ENCODE results near the gene MRPS25. TPM values are rescaled to one million over a fixed set of nuclear protein-coding genes. Genes with fewer than 3 reads are reported as not detected.

The MRPS25 gene
- total RNA-seq, 4 donors from 2014 or later: 47.5 to 209 (median 117) TPM

DNA sequence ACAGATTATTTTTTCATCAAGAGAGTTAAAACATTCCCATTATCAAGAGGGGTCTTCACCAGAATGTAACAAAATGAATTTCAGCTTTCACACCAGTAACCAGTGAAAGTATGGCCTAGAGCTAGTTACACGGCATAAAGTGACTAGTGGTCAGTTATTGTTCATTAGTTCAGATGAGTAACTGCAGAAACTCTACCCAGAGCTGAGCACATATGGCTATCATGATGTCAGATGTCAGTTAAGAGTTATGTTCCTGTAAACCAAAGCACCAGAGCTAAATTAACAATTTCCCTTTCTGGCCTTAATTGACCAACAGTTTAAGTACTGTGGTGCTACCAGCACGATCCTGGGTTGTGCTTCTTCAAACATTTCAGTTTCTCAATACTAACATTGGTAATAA lies 6.6 kb upstream of the MRPS25 start:
- H3K27me3 ChIP-seq: no peaks in the 10 kb centered on the region
- H3K36me3 ChIP-seq: peaks cover 0 to 42% (median 21%) of the 10 kb centered on the region in 4 donors
- H3K4me1 ChIP-seq: no peaks in the 10 kb centered on the region
- no peak overlapping the region for H3K4me3 ChIP-seq
- WGBS, 2 donors (ENCODE audit: low coverage in 1 of 2): 66 to 83% methylated on average over 2 of the region's 2 CpGs
- no peak for DNase-seq
- TF ChIP-seq EP300 (IDR thresholded peaks at IDR 0.05; ENCODE audit: low read depth) (no peak), POLR2A (IDR thresholded peaks at IDR 0.05) (no peak), POLR2AphosphoS5 (IDR thresholded peaks at IDR 0.05) (no peak)
- TF ChIP-seq, protein P1, sequence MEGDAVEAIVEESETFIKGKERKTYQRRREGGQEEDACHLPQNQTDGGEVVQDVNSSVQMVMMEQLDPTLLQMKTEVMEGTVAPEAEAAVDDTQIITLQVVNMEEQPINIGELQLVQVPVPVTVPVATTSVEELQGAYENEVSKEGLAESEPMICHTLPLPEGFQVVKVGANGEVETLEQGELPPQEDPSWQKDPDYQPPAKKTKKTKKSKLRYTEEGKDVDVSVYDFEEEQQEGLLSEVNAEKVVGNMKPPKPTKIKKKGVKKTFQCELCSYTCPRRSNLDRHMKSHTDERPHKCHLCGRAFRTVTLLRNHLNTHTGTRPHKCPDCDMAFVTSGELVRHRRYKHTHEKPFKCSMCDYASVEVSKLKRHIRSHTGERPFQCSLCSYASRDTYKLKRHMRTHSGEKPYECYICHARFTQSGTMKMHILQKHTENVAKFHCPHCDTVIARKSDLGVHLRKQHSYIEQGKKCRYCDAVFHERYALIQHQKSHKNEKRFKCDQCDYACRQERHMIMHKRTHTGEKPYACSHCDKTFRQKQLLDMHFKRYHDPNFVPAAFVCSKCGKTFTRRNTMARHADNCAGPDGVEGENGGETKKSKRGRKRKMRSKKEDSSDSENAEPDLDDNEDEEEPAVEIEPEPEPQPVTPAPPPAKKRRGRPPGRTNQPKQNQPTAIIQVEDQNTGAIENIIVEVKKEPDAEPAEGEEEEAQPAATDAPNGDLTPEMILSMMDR (IDR thresholded peaks at IDR 0.05): no peak
- intact Hi-C loops (cut with DNase I; ENCODE audit: low total_unique reads): no loop called here
- no peaks in the 10 kb centered on the region for H3K9me3 ChIP-seq
- in situ Hi-C loops (cut with MboI; ENCODE audit: low pct_ligation_motif_present in 1 of 4, low pct_unique_long_range_greater_than_20kb in 1 of 4, low sequenced_read_pairs in 3 of 4): loop anchor here in 2 of 4 donors (25.0 kb wide), 1 partner anchor 409 kb away; the partner anchor contains the start of gene CCDC174 (in 2 of the 2)
- H3K27ac ChIP-seq: no peak overlapping the region

DNA sequence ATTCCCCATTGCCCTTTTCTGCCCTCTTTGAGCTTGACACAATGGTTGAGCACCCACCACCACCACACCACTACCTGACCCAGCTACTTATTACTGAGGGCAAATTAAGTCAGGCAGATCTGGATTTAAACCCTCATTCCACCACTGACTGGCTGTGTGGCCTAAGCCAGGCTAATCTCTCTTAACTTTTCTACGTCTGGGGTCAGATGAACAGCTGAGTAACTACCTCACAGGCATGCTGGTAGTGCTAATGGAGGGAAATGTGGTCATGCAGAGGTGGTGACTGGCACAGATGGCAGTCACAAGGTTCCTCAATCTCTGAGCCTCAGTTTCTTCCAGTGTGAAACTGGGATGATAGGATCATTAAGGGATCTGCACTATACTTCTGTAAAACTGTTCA lies 4.3 kb upstream of the MRPS25 start:
- no peak for DNase-seq

DNA sequence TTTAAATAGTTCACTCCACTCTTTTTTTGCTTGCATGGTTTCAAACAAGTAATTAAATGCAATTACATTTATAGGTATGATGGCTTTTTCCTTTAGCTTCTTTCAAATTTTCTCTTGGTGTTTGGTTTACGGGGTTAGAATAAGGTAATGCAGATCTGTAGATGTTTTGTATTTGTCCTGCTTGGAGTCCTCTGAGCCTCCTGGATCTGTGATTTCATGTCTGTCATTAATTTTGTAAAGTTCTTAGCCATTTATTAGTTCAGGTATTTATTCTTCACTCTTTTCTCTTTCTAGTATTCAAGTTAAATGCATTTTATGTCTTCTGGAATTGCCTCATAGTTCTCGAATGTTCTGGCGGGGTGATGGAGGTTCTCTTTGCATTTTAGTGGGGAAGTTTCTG lies 1.4 kb upstream of the MRPS25 start:
- no peak overlapping the region for H3K4me3 ChIP-seq
- intact Hi-C loops (cut with DNase I; ENCODE audit: low total_unique reads) (loop anchor here (10.0 kb wide), 1 partner anchor 122 kb away; the partner anchor contains the start of gene NR2C2), in situ Hi-C loops (cut with MboI; ENCODE audit: low pct_ligation_motif_present in 1 of 4, low pct_unique_long_range_greater_than_20kb in 1 of 4, low sequenced_read_pairs in 3 of 4) (loop anchor here in 2 of 4 donors (25.0 kb wide), 1 partner anchor 404 kb away; the partner anchor contains the start of gene CCDC174 (in 2 of the 2))
- H3K9me3 ChIP-seq: no peaks in the 10 kb centered on the region
- H3K27me3 ChIP-seq: no peaks in the 10 kb centered on the region
- H3K27ac ChIP-seq: no peak overlapping the region
- no peak for DNase-seq
- TF ChIP-seq POLR2AphosphoS5 (IDR thresholded peaks at IDR 0.05) (no peak), POLR2A (IDR thresholded peaks at IDR 0.05) (no peak), EP300 (IDR thresholded peaks at IDR 0.05; ENCODE audit: low read depth) (no peak)
- TF ChIP-seq, protein P1 (IDR thresholded peaks at IDR 0.05): no peak
- 91 to 99% methylated on average over 3 of the region's 3 CpGs for WGBS, 2 donors (ENCODE audit: low coverage in 1 of 2)
- peaks cover 12 to 17% (median 14%) of the 10 kb centered on the region in 4 donors for H3K4me1 ChIP-seq
- H3K36me3 ChIP-seq: peaks cover 0 to 5% (median 0%) of the 10 kb centered on the region in 4 donors

More for the DNA sequence above, 4.3 kb upstream of the MRPS25 start:
- Histone ChIP-seq H3K36me3 (peaks cover 0 to 22% (median 9%) of the 10 kb centered on the region in 4 donors), H3K4me3 (no peak overlapping the region), H3K9me3 (no peaks in the 10 kb centered on the region), H3K4me1 (peaks cover 0 to 4% (median 0%) of the 10 kb centered on the region in 4 donors), H3K27ac (no peak overlapping the region), H3K27me3 (no peaks in the 10 kb centered on the region)
- intact Hi-C loops (cut with DNase I; ENCODE audit: low total_unique reads): loop anchor here (10.0 kb wide), 1 partner anchor 125 kb away; the partner anchor contains the start of gene NR2C2
- no peak for TF ChIP-seq POLR2A (IDR thresholded peaks at IDR 0.05)
- no peak for TF ChIP-seq EP300 (IDR thresholded peaks at IDR 0.05; ENCODE audit: low read depth)
- TF ChIP-seq, protein P1 (IDR thresholded peaks at IDR 0.05): no peak
- TF ChIP-seq POLR2AphosphoS5 (IDR thresholded peaks at IDR 0.05): no peak
- in situ Hi-C loops (cut with MboI; ENCODE audit: low pct_ligation_motif_present in 1 of 4, low pct_unique_long_range_greater_than_20kb in 1 of 4, low sequenced_read_pairs in 3 of 4): loop anchor here in 2 of 4 donors (25.0 kb wide), 1 partner anchor 407 kb away; the partner anchor contains the start of gene CCDC174 (in 2 of the 2)
- 60 to 95% methylated on average over 1 of the region's 1 CpG for WGBS, 2 donors (ENCODE audit: low coverage in 1 of 2)

DNA sequence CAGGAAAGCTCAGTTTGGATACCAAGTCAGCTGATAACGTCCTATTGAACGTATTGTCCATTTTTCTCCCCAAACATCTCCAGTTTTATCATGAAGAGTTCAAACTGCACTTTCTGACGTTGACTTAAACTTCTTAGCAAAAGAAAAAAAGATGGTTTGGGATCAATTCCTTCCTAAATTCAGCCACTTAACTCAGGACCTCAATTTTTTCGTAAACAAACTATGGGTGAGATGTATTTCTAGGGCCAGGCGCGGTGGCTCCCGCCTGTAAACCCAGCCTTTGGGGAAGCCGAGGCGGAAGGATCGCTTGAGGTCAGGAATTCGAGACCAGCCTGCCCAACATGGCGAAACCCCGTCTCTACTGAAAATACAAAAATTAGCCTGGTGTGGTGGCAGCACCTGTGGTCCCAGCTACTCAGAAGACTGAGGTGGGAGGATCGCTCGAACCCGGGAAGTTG lies 464 bp upstream of the MRPS25 start:
- WGBS, 2 donors (ENCODE audit: low coverage in 1 of 2): 67 to 69% methylated on average over 9 to 16 of the region's 16 CpGs
- TF ChIP-seq EP300 (IDR thresholded peaks at IDR 0.05; ENCODE audit: low read depth) (no peak), POLR2A (IDR thresholded peaks at IDR 0.05) (no peak), POLR2AphosphoS5 (IDR thresholded peaks at IDR 0.05) (no peak)
- TF ChIP-seq, protein P1 (IDR thresholded peaks at IDR 0.05): no peak
- DNase-seq: no peak

More for the DNA sequence above, 464 bp upstream of the MRPS25 start:
- Histone ChIP-seq H3K4me3 (peak overlapping the region; percentile 18 to 89 (median 72)), H3K36me3 (no peaks in the 10 kb centered on the region), H3K4me1 (peaks cover 12 to 17% (median 14%) of the 10 kb centered on the region in 4 donors), H3K27me3 (no peaks in the 10 kb centered on the region), H3K9me3 (no peaks in the 10 kb centered on the region), H3K27ac (peak overlapping the region; percentile 83 to 86 (median 86))
- in situ Hi-C loops (cut with MboI; ENCODE audit: low pct_ligation_motif_present in 1 of 4, low pct_unique_long_range_greater_than_20kb in 1 of 4, low sequenced_read_pairs in 3 of 4): loop anchor here in 2 of 4 donors (25.0 kb wide), 1 partner anchor 403 kb away; the partner anchor contains the start of gene CCDC174 (in 2 of the 2)
- intact Hi-C loops (cut with DNase I; ENCODE audit: low total_unique reads): loop anchor here (10.0 kb wide), 1 partner anchor 121 kb away; the partner anchor contains the start of gene NR2C2
